GM21515 (cell line): ENCODE data around the gene LDB1.

ENCODE experiments used
- ATAC-seq: cut with Tn5 transposase; IDR thresholded peaks from one replicate; pipeline ENCODE4 v1.9.1; 2021; ENCODE audit not compliant: unreplicated experiment

Gene LDB1

GRCh38 chr10:102113956-102114857 lies 6.0 kb downstream of the LDB1 start:
- ATAC-seq = peak; percentile 9

DNA sequence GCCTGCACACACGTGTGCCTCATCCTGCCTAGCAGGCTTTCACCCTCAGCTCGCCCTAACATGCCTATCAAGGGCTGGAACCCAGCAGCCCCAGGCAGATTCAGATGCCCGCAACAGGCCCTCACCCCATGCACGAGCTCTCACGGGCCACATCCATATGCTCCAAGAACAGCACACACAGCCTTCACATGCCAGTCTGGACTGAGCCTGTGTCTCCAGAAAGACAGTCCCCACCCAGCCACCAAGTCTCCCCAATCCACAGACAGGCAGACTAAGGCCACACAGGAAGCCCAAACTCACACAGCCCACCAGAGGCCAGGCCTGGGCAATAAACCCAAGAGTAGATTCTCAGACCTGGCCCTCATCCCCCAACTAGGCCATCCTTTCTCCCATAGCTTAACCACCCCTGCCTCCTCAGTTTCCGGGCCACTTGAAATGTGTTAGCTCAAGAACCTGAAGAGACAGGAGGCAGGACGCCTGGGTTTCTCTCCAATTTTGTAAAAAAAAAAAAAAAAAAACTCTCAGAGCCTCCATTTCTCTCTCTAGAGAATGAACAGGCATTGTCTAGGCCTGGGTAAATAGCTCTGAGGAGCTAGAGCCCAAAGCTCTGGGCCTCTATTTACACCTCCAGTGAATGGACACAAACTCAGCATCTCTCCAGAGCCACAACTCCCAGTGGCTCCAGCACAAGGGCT lies 6.8 kb downstream of the LDB1 start:
- no peak for ATAC-seq

- ATAC-seq = no peak
Observed at GRCh38 chr10:102112210-102112817, 7.9 kb downstream of the LDB1 start.

- ATAC-seq = no peak
Observed at GRCh38 chr10:102111276-102111675, 8.9 kb downstream of the LDB1 start.

DNA sequence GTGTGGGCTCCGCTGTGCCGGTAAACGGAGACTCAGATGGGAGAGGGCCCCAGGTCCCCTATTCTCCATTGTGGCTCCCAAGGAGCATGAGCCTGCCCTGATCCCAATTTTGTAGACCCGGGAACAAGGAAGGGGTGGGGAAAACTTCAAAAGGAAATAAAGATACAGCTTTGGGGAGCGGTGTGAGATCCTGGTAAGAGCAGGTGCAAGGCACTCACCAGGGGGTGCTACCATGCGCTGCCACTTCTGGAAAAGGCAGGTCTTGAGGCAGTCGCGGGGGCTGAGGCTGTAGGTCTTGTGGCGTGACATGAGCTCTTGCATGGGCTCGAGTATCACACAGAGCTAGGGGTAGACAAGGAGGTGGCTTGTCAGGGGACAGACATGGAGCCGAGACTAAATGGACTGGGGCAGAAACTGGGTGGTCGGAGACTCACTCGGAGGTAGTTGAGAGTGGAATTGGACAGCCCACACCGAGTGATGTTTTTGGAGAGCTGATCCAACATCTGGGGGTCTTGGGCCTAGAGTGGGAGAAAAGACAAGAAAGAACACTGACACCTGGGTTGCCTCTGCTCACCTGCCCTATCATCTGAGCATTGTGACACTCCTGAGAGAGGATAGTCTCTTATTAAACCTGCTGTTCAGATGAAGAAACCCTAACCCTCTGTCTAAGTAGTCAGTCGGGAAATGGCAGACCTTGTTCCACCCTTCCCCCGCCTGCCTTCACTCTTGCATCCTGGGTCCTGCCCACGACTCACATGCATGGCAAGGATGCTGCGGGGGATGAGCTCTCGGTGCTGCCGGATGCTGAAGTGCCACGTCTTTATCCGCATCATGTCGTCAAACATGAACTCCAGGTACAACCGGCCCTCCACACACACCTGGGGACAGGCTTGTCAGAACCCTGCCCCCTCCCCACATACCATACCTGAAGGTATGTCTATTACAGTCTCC lies 10.7 kb downstream of the LDB1 start:
- no peak for ATAC-seq

DNA sequence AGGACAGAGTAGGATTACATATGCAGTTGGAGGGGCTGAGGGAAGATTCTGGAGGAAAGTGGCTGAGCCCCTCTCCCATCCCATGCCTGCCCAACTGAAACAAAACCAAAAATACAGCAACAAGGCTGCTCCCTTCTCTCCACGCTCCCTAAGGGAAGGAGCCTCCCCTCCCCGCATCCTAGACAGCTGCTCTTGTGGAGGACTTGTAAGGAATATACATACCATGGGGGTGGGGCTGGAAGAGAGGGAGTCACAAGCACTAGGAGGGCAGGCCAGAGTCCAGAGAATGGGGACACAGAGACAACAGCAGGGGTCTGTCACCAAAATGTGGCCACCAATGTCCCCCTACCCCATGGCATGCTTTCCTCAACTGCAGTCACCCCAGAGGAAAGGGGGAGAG lies 13.2 kb downstream of the LDB1 start:
- ATAC-seq = no peak

DNA sequence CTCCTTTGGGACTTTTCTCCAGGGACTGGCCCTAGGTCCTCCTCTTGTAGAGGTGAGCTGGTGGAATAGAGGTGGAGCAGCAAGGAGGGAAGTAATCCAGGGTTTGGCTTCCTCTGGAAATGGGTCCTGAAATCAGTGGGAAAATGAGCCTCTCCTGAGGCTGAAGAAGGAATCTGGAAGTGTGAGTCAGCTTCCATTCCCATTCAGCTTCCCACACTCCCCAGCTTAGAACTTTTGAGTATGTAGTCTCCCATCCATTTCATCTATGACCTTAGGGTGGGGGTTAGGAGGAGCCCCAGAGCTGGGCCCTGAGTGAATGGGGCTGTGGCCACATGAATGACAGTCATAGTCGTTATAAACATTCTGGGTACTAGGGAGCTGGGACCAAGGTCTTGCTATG lies 17.7 kb downstream of the LDB1 start:
- ATAC-seq = no peak

DNA sequence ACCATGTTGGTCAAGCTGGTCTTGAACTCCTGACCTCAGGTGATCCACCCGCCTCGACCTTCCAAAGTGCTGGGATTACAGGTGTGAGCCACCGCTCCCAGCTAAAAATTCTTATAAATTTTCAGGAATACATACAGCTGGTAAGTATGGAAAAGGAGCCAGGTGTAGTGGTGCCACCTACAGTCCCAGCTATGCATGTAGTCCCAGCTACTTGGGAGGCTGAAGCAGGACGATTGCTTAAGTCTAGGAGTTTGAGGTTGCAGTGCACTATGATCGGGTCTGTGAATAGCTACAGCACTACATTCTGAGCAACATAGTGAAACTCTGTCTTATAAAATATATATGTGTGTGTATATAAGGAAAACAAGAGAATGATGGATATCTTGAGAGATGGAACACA lies 19.0 kb downstream of the LDB1 start:
- no peak for ATAC-seq

DNA sequence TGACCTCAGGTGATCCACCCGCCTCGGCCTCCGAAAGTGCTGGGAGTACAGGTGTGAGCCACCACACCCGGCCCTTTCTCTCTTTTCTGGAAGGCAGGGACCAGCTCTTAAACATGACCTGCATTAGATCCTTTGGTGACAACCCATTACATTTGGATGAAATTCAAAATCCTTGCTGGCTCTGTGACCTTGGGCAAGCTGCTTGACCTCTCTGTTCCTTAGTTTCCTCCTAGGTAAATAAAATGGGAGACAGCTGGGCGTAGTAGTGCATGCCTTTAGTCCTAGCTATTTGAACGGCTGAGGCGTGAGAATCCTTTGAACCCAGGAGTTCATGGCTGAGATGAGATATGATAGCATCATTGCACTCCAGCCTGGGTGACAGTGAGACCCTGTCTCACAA lies 23.7 kb downstream of the LDB1 start:
- no peak for ATAC-seq

GRCh38 chr10:102090772-102091171 lies 29.4 kb downstream of the LDB1 start:
- no peak for ATAC-seq

- ATAC-seq = no peak
Observed at GRCh38 chr10:102086196-102086595, 34.0 kb downstream of the LDB1 start.

DNA sequence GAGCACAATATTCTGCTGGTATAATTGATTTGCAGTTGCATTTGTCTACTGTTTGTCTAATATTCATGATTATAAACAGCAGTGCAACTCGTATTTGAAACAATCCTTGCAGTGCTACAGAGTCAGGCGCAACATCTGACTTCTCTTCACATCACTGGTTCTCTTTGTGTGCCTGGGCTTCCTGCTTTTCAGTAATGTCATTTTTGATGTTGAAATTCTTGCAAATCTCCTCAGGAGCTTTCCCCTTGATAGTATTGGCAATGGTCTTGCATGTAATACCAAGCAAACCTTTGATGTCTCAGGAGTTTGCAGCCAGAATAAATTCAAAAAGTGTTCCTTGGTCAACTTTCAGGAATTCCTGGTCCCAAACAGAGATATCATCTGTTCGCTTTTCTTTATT lies 34.8 kb downstream of the LDB1 start:
- no peak for ATAC-seq

- ATAC-seq = no peak
Observed at GRCh38 chr10:102083541-102083940, 36.6 kb downstream of the LDB1 start.

GRCh38 chr10:102072673-102073527 lies 47.3 kb downstream of the LDB1 start:
- no peak for ATAC-seq

DNA sequence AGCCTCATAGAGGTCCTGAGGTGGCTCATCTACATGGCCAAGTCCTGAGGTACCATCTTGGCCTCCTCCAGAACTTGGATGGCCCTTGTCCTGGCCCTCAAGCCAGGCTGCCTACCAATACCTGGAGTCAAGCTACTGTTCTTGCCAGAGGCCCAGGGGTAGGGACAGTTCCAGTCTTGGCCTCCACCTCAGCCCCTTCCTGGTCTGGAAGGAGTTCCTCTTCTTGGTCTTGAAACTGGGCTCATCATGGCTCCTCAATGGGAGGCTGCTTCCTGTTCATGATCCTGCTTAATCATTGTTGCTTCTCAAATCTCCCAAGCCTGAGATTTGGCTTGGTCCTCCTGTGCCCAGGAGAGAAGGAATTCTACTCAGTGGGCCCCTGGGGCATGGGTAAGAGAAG lies 51.1 kb downstream of the LDB1 start:
- ATAC-seq = no peak

DNA sequence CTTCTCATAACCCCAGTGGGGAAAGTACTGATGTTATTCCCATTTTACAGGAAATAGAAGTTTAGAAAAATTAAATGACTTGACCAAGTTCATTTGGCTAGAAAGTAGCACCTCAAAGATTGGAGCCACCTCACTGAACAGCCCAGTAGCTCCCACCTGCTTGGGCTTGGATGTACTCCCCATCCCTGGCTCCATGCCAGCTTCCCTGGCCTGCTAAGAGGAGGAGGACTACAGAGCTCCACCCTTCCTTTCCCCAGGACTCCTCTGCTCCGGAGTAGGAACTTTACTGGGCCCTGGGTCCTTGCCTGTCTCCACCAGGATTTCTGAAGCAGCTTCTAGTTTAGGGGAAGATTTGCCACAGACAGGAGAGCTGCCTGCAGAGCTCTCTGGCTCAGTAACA lies 52.0 kb downstream of the LDB1 start:
- no peak for ATAC-seq

- no peak for ATAC-seq
Observed at GRCh38 chr10:102067091-102067916, 52.9 kb downstream of the LDB1 start.

DNA sequence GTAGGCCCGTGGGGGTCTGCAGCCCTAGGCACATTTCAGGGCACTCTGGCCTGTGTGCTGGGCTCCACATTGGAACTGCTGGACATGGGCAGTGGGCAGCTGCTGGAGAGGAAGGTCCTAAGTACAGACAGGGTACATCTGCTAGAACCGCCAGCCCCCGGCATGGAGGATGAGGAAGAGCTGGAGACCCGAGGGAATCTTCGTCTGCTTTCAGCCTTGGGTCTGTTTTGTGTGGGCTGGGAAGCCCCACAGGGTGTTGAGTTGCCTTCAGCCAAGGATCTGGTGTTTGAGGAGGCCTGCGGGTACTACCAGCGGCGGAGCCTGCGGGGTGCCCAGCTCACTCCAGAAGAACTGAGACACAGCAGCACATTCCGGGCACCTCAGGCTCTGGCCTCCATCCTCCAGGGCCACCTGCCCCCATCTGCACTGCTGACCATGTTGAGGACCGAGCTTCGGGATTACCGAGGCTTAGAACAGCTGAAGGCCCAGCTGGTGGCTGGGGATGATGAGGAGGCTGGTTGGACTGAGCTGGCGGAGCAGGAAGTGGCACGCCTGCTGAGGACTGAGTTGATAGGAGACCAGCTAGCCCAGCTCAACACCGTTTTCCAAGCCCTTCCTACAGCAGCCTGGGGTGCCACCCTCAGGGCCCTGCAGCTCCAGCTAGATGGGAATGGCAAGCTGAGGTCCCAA lies 53.6 kb downstream of the LDB1 start:
- ATAC-seq = no peak
